Measurements from ENCODE around the gene ARF1. TPM values are rescaled to one million over a fixed set of nuclear protein-coding genes. Genes with fewer than 3 reads are reported as not detected.

Gene ARF1
- total RNA-seq, 4 donors from 2014 or later, result 284 to 385 (median 362) TPM

DNA sequence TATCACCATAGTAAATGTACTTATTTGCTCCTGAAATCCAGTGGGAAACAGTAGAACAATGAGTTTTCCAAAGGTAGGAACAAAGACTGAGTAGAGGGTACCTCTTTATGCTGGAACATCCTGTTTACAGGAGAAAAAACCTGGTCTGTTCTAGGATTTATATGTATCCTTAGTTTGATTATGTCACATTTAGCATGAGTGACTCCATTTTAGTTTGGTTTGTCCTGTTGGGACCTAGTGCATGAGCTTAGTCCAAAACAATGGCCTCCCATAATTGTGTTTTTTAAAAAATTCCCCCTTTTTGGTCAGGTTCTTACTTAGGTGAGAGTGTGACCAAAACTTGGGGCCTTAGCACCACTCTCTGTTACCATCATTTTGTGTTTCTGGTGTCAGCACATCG is 30.1 kb downstream of the ARF1 start:
- H3K9me3 ChIP-seq, result no peaks in the 10 kb centered on the region
- TF ChIP-seq POLR2A (IDR thresholded peaks at IDR 0.05) (no peak), EP300 (IDR thresholded peaks at IDR 0.05) (no peak), POLR2AphosphoS5 (IDR thresholded peaks at IDR 0.05) (no peak), CTCF (IDR thresholded peaks at IDR 0.05) (no peak)
- H3K4me1 ChIP-seq, result peaks cover 22% of the 10 kb centered on the region
- 95% methylated on average over 1 of the region's 1 CpG for WGBS
- H3K4me3 ChIP-seq, result no peak overlapping the region
- no peak for DNase-seq (ENCODE audit: low spot score in 2 of 2)
- H3K27me3 ChIP-seq, result no peaks in the 10 kb centered on the region
- H3K27ac ChIP-seq, result no peak overlapping the region
- H3K36me3 ChIP-seq, result peaks cover 2% of the 10 kb centered on the region

- no peak for DNase-seq (ENCODE audit: low spot score in 2 of 2)
- H3K27ac ChIP-seq, result no peak overlapping the region
- no peaks in the 10 kb centered on the region for H3K27me3 ChIP-seq
- TF ChIP-seq CTCF (IDR thresholded peaks at IDR 0.05) (no peak), POLR2A (IDR thresholded peaks at IDR 0.05) (no peak), EP300 (IDR thresholded peaks at IDR 0.05) (no peak)
- 83% methylated on average over 3 of the region's 3 CpGs for WGBS
- H3K9me3 ChIP-seq, result no peaks in the 10 kb centered on the region
- no peak overlapping the region for H3K4me3 ChIP-seq
- peaks cover 9% of the 10 kb centered on the region for H3K4me1 ChIP-seq
- H3K36me3 ChIP-seq, result no peaks in the 10 kb centered on the region
Observed at GRCh38 chr1:228114827-228115226, 32.3 kb downstream of the ARF1 start.

DNA sequence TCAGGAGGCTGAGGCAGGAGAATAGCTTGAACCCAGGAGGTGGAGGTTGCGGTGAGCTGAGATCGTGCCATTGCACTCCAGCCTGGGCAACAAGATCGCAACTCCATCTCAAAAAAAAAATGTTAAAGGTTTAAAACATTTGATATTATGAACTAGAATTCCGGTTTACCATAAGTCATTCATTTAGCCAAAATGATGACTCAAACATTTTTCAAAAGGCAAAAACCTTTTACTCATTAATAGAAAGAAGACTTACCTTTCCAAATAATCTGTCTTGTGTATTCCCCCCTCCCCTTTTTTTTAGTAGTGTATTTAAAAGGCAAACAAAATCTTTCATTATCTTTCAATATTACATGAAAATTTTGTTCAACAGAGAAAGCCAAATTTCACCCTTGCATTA is 34.8 kb downstream of the ARF1 start:
- no peaks in the 10 kb centered on the region for H3K36me3 ChIP-seq

DNA sequence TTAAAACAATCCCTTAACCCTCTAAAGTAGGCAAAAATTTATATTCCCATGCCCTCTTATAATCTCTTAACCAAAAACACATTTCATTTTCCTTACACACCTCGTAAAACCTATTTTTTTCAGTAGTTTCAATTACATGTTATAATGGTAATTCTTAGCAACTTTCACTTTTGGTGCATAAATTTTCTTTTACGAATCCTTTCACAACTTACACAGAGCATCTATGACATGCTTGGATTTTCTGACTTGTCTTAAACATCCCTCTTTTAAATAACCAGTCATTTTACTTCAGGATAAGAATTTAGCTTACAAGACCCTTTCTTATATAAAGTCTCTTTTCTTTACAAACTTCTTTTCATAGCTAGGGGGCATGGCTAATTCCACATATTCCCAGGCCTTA is 35.5 kb downstream of the ARF1 start:
- peaks cover 16% of the 10 kb centered on the region for H3K4me1 ChIP-seq
- 83% methylated on average over 2 of the region's 2 CpGs for WGBS
- H3K36me3 ChIP-seq, result no peaks in the 10 kb centered on the region
- DNase-seq (ENCODE audit: low spot score in 2 of 2), result no peak
- no peak overlapping the region for H3K4me3 ChIP-seq
- TF ChIP-seq CTCF (IDR thresholded peaks at IDR 0.05), result no peak
- TF ChIP-seq EP300 (IDR thresholded peaks at IDR 0.05), result no peak
- TF ChIP-seq POLR2AphosphoS5 (IDR thresholded peaks at IDR 0.05), result no peak
- no peak for TF ChIP-seq POLR2A (IDR thresholded peaks at IDR 0.05)
- no peaks in the 10 kb centered on the region for H3K9me3 ChIP-seq
- H3K27me3 ChIP-seq, result no peaks in the 10 kb centered on the region
- no peak overlapping the region for H3K27ac ChIP-seq

More for the DNA sequence above, 34.8 kb downstream of the ARF1 start:
- 96% methylated on average over 4 of the region's 4 CpGs for WGBS
- no peaks in the 10 kb centered on the region for H3K27me3 ChIP-seq
- no peak overlapping the region for H3K27ac ChIP-seq
- TF ChIP-seq EP300 (IDR thresholded peaks at IDR 0.05), result no peak
- no peak for TF ChIP-seq CTCF (IDR thresholded peaks at IDR 0.05)
- TF ChIP-seq POLR2AphosphoS5 (IDR thresholded peaks at IDR 0.05), result no peak
- no peak for TF ChIP-seq POLR2A (IDR thresholded peaks at IDR 0.05)
- H3K4me1 ChIP-seq, result peaks cover 16% of the 10 kb centered on the region
- no peaks in the 10 kb centered on the region for H3K9me3 ChIP-seq
- no peak overlapping the region for H3K4me3 ChIP-seq
- no peak for DNase-seq (ENCODE audit: low spot score in 2 of 2)

- no peaks in the 10 kb centered on the region for H3K36me3 ChIP-seq
- H3K4me3 ChIP-seq, result no peak overlapping the region
- H3K27ac ChIP-seq, result no peak overlapping the region
- H3K4me1 ChIP-seq, result peaks cover 16% of the 10 kb centered on the region
- 40% methylated on average over 1 of the region's 1 CpG for WGBS
- H3K9me3 ChIP-seq, result no peaks in the 10 kb centered on the region
- TF ChIP-seq POLR2A (IDR thresholded peaks at IDR 0.05) (no peak), CTCF (IDR thresholded peaks at IDR 0.05) (no peak), EP300 (IDR thresholded peaks at IDR 0.05) (no peak), POLR2AphosphoS5 (IDR thresholded peaks at IDR 0.05) (no peak)
- no peak for DNase-seq (ENCODE audit: low spot score in 2 of 2)
- H3K27me3 ChIP-seq, result no peaks in the 10 kb centered on the region
Observed at GRCh38 chr1:228120351-228120750, 37.8 kb downstream of the ARF1 start.

All from suprapubic skin (tissue), 4 donors.